ENCODE measurements around the gene PNMT.

The PNMT gene

DNA sequence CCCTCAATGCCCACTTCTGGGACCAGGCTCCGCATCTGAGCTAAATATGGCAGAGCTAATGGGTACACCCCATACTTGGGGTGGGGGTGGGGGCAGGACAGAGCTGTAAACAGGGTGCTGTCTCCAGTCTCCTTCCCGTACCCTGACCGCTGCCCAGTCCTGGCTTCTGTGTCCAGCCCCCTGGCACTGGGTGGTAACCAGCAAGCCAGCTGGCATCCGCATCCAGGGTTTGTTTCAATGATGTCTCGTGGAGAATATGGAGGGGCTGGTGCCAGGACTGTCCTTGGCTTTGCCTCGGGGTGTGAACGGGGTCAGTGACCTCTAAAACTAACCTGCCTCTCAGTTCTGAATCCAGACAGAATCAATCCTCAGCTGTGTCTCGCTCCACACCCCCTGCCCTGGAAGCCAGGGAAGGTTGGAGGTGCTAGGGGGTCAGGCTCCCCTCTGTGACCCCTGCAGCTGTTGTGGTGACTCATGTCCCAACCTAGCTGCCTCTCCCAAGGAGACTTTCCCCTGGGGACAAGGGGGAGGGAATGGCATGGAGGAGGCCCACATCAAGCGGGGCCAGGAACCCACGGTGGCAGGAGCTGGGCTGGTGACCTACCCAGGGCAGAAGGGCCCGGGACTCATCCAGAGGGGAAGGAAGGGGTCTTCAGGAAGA lies 1.5 kb upstream of the PNMT start:
- TF ChIP-seq, protein P1, sequence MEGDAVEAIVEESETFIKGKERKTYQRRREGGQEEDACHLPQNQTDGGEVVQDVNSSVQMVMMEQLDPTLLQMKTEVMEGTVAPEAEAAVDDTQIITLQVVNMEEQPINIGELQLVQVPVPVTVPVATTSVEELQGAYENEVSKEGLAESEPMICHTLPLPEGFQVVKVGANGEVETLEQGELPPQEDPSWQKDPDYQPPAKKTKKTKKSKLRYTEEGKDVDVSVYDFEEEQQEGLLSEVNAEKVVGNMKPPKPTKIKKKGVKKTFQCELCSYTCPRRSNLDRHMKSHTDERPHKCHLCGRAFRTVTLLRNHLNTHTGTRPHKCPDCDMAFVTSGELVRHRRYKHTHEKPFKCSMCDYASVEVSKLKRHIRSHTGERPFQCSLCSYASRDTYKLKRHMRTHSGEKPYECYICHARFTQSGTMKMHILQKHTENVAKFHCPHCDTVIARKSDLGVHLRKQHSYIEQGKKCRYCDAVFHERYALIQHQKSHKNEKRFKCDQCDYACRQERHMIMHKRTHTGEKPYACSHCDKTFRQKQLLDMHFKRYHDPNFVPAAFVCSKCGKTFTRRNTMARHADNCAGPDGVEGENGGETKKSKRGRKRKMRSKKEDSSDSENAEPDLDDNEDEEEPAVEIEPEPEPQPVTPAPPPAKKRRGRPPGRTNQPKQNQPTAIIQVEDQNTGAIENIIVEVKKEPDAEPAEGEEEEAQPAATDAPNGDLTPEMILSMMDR (IDR thresholded peaks at IDR 0.05): no peak
- TF ChIP-seq ZFX (IDR thresholded peaks at IDR 0.05; ENCODE audit: borderline replicate concordance): no peak
- no peak overlapping the region for H3K27ac ChIP-seq

GRCh38 chr17:39667262-39667944 lies 850 bp upstream of the PNMT start:
- H3K27ac ChIP-seq: no peak overlapping the region
- TF ChIP-seq, protein P1 (IDR thresholded peaks at IDR 0.05): no peak
- TF ChIP-seq ZFX (IDR thresholded peaks at IDR 0.05; ENCODE audit: borderline replicate concordance): no peak

GRCh38 chr17:39669897-39670735 lies 1.9 kb downstream of the PNMT start:
- no peak for TF ChIP-seq ZFX (IDR thresholded peaks at IDR 0.05; ENCODE audit: borderline replicate concordance)
- TF ChIP-seq, protein P1 (IDR thresholded peaks at IDR 0.05): no peak
- no peak overlapping the region for H3K27ac ChIP-seq

GRCh38 chr17:39670746-39671145 lies 2.5 kb downstream of the PNMT start:
- no peak for TF ChIP-seq ZFX (IDR thresholded peaks at IDR 0.05; ENCODE audit: borderline replicate concordance)
- TF ChIP-seq, protein P1 (IDR thresholded peaks at IDR 0.05): no peak
- H3K27ac ChIP-seq: no peak overlapping the region

DNA sequence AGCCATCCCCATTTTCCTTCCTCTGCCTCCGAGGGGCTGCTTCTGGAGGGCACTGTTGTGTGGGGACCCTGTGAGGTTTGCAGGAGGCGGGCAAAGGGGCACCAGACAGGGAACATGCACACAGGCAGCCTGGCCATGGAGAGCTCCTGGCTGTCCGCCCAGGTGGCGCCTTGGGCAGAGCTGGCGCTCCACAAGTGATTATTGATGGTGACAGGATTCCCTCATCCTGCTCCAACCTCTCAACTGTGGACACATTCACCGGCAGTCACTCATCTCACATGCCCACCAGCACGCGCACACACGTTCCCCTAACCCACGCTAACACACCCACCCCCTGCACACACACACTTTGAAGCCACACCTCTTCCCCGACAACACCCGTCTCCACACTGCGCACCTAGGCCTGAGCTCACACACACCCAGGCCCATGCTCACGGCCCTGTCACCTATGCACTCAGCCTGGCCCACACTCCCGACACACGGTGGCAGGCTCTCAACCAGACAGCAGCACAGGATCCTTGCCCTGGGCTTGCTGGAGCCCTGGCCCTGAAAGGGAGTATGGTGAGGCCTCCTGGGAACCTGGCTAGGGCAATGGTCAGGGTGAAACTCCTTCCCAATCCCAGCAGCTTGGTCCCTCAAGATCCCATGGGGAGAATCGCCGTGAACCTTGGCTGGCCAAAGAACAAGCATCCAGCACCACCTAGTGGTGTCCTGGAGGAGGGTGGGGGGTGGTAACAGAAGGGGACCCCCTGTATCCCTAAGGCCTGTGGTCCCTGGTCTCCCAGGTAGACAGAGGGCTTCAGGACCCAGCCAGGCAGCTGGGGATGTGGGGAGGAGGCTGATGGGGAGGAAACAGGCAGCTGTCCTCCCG lies 3.6 kb downstream of the PNMT start:
- TF ChIP-seq, protein P1 (IDR thresholded peaks at IDR 0.05): peak; percentile 65
- no peak for TF ChIP-seq ZFX (IDR thresholded peaks at IDR 0.05; ENCODE audit: borderline replicate concordance)

DNA sequence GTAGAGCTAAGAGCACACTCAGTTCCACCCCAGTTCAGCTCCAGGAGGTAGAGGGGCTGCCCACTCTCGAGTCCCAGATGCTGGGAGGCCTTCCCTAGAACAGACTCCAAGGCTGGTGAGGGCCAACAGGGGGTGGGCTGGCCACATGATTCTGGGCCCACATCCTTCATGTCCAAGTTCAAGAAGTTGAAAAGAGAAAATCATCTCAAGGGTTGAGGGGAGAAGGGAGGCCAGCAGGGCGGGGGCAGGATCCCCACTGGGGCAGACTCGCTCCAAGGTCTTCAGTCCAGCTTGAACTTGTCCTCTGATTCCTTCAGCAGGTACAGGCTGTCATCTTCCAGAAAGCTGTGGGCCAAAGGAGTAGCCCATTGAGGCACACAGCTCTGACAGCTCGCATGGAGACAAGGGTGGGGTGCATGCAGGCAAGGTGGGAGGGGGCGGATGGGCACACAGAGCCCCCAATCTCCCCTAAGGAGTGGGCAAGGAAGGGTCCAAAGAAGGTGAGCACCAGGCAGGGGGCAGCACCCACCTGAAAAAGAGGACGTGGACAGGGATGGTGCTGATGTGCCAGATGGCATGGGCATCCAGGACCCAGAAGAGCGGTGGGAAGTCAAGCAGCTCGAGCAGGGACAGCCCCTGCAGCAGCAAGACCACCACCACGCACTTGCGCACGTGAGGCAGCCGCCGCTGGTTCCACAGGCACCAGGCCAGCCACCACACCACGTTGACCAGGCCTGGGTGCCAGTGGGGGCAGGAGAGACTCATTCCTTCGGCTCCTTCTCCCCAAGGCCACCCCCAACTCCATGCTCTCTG lies 4.5 kb downstream of the PNMT start:
- no peak overlapping the region for H3K27ac ChIP-seq
- TF ChIP-seq, protein P1 (IDR thresholded peaks at IDR 0.05): peak; percentile 28
- TF ChIP-seq ZFX (IDR thresholded peaks at IDR 0.05; ENCODE audit: borderline replicate concordance): no peak

More for the DNA sequence above, 3.6 kb downstream of the PNMT start:
- H3K27ac ChIP-seq: no peak overlapping the region

All from 22Rv1 (cell line).